HepG2 (cell line): ENCODE results near the gene KANSL3. TPM values are rescaled to one million over a fixed set of nuclear protein-coding genes. Genes with fewer than 3 reads are reported as not detected.
A peak's percentile ranks its signal among the peaks of the same experiment; 100 is the strongest.

Source experiments
- ATAC-seq: fragments of 200-7000 bp; cut with Tn5 transposase; 3 replicates; pipeline ENCODE4 v1.9.1; 2020; ENCODE audit warnings: mild to moderate bottlenecking, moderate library complexity
- BruUV-seq: library from RNA; stranded (reverse); fragments of 400-500 nt; replicated peaks from 2 replicates; lab custom pipeline; 2021; lab: Mats Ljungman, UMichigan
- CTCF ChIA-PET: fragments of 300-600 bp; formaldehyde crosslinking; extraction: SDS; loops from one replicate; lab custom pipeline; 2021; ENCODE audit warnings: low total read pairs, inconsistent platforms, low intra/inter-chr PET ratio; lab: Yijun Ruan, JAX
- POLR2A ChIA-PET: fragments of 350-600 bp; sonication (Branson Sonifier 250); formaldehyde crosslinking; loops from one replicate; lab custom pipeline; 2020; ENCODE audit warnings: antibody characterized with exemption, inconsistent platforms; lab: Yijun Ruan, JAX
- DNase-seq: peaks from one replicate; pipeline ENCODE4 v3.0.0-alpha.2; 2015; ENCODE audit warnings: low spot score
- FAIRE-seq: peaks from 3 replicates; lab custom pipeline; 2011; peaks lifted over from hg19 to GRCh38; lab: Jason Lieb, UNC
- H2AFZ ChIP-seq: one replicate; pipeline ENCODE4 v1.6.1; 2011; ENCODE audit warnings: low read length, inconsistent platforms
- H3K27ac ChIP-seq: fragments of 300-600 bp; 3 replicates; pipeline ENCODE4 v1.8.0; 2011; ENCODE audit warnings: mixed run types, mild to moderate bottlenecking, mixed read lengths, low read length, inconsistent platforms; ENCODE audit not compliant: insufficient read depth; ENCODE audit errors: extremely low read length
- H3K27me3 ChIP-seq, 2 experiments: fragments of 200-600 bp in 1 of 2; 2 replicates in 1 of 2; 3 replicates in 1 of 2; pipeline versions ENCODE4 v1.6.0 to v1.8.0; 2011; ENCODE audit warnings: low read length in 2 of 2, mild to moderate bottlenecking in 2 of 2, moderate library complexity in 2 of 2, inconsistent platforms in 1 of 2; ENCODE audit not compliant: insufficient read depth in 2 of 2, control insufficient read depth in 1 of 2
- H3K36me3 ChIP-seq, 2 experiments: fragments of 200-600 bp in 1 of 2; replicated peaks in 1 of 2; 2 replicates in 1 of 2; 3 replicates in 1 of 2; pipeline versions ENCODE4 v1.5.1 to v1.8.0; 2011; ENCODE audit warnings: low read length in 2 of 2, inconsistent platforms in 1 of 2; ENCODE audit not compliant: insufficient read depth in 2 of 2, control insufficient read depth in 1 of 2
- H3K4me1 ChIP-seq: 2 replicates; pipeline ENCODE4 v1.5.1; 2012; ENCODE audit warnings: low read length, inconsistent platforms; ENCODE audit not compliant: insufficient read depth
- H3K4me2 ChIP-seq: 2 replicates; pipeline ENCODE4 v1.6.0; 2011; ENCODE audit warnings: low read depth, low read length, inconsistent platforms
- H3K4me3 ChIP-seq, 3 experiments: fragments of 200-600 bp in 1 of 3; sonication (generic), shearing (Covaris generic) in 1 of 3; replicated peaks in 1 of 3; 2 replicates each; pipeline ENCODE4 v1.5.1; 2011 to 2016; ENCODE audit warnings: low read length in 3 of 3, inconsistent platforms in 2 of 3, low read depth in 2 of 3, mild to moderate bottlenecking in 2 of 3, control low read depth in 1 of 3, mixed read lengths in 1 of 3; ENCODE audit not compliant: insufficient read depth in 1 of 3
- H3K79me2 ChIP-seq: one replicate; pipeline ENCODE4 v1.6.1; 2011; ENCODE audit warnings: low read length, inconsistent platforms; ENCODE audit not compliant: insufficient read depth
- H3K9ac ChIP-seq: 2 replicates; pipeline ENCODE4 v1.6.0; 2011; ENCODE audit warnings: mild to moderate bottlenecking, low read depth, low read length, inconsistent platforms; ENCODE audit not compliant: insufficient read depth
- H3K9me3 ChIP-seq: 2 replicates; pipeline ENCODE4 v1.5.1; 2012; ENCODE audit warnings: mild to moderate bottlenecking, low read length
- H4K20me1 ChIP-seq: 2 replicates; pipeline ENCODE4 v1.6.0; 2011; ENCODE audit warnings: inconsistent platforms, mild to moderate bottlenecking, low read length, moderate library complexity; ENCODE audit not compliant: insufficient read depth
- SNAPC4 ChIP-seq: sonication (generic); formaldehyde crosslinking; IDR thresholded peaks from 2 replicates; pipeline ENCODE4 v1.4.0; 2020; ENCODE audit warnings: mild to moderate bottlenecking, missing genetic modification reagents
- ZNF646 ChIP-seq: sonication (generic); formaldehyde crosslinking; IDR thresholded peaks from 2 replicates; pipeline ENCODE4 v1.9.0; 2021; ENCODE audit warnings: mild to moderate bottlenecking, missing genetic modification reagents
- WGBS: methylation state at CpG from one replicate; pipeline ENCODE4 v1.1.6; 2017; ENCODE audit warnings: low lambda C conversion rate; 5-methylcytosine and 5-hydroxymethylcytosine counted together
- in situ Hi-C: cut with HindIII; loops from 2 replicates; pipeline ENCODE4 v1.10.0; 2017; ENCODE audit warnings: low pct_unique_long_range_greater_than_20kb; ENCODE audit not compliant: extremely low pct_ligation_motif_present
- intact Hi-C: fragments of 100-400 bp; cut with micrococcal nuclease; formaldehyde crosslinking; loops from one replicate; pipeline ENCODE4 v1.10.0; 2022; ENCODE audit not compliant: unreplicated experiment
- polyA plus RNA-seq, 8 experiments: library from polyadenylated mRNA; depleted of rRNA in 3 of 8; stranded (reverse) in 7 of 8; unstranded in 1 of 8; fragments of >200 nt; fragmentation: Illumina TruSeq in 4 of 8; extraction: Trizol in 4 of 8; gene quantifications; 2 replicates each; pipeline versions ENCODE4 v1.2.1 to v1.2.3, GENCODE V29; 2011 to 2016; ENCODE audit warnings: low read depth in 4 of 8, missing spikeins in 1 of 8, mixed read lengths in 1 of 8; ENCODE audit not compliant: insufficient read depth in 1 of 8
- total RNA-seq, 5 experiments: library from RNA; depleted of rRNA; stranded (reverse); fragments of >200 nt; fragmentation: Illumina TruSeq; extraction: Trizol; gene quantifications; 2 replicates each; pipeline ENCODE4 v1.2.3, GENCODE V29; 2016; ENCODE audit warnings: low read depth in 1 of 5
- TF ChIP-seq, protein P1 (sequence below): sonication (generic); formaldehyde crosslinking; conservative IDR thresholded peaks from 2 replicates; pipeline ENCODE4 v1.8.1; 2023; ENCODE audit warnings: missing genetic modification reagents

Gene KANSL3
- total and polyA plus RNA-seq, 2 of the 13 experiments (the other 11 are each of a cell fraction or from before 2014, with no cell fraction given), result 20.8 to 37.3 TPM

- no peak for FAIRE-seq
- H3K27ac ChIP-seq, result no peak overlapping the region
- no peak overlapping the region for H2AFZ ChIP-seq
- intact Hi-C loops (no loop called here), in situ Hi-C loops (no loop called here)
- H3K4me3 ChIP-seq, result no peak overlapping the region; a peak in 1 of 6 replicates
- no peak for ATAC-seq
- no TSS peak for BruUV-seq
- WGBS, result 92% methylated on average over 3 of the region's 4 CpGs
- no peak for TF ChIP-seq ZNF646 (CRISPR knock-in tag)
- TF ChIP-seq, protein P1, sequence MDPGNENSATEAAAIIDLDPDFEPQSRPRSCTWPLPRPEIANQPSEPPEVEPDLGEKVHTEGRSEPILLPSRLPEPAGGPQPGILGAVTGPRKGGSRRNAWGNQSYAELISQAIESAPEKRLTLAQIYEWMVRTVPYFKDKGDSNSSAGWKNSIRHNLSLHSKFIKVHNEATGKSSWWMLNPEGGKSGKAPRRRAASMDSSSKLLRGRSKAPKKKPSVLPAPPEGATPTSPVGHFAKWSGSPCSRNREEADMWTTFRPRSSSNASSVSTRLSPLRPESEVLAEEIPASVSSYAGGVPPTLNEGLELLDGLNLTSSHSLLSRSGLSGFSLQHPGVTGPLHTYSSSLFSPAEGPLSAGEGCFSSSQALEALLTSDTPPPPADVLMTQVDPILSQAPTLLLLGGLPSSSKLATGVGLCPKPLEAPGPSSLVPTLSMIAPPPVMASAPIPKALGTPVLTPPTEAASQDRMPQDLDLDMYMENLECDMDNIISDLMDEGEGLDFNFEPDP, result 0 out of 2 replicates have a peak, but pooled peaks have one; percentile 3
- no peak for TF ChIP-seq SNAPC4 (CRISPR knock-in tag)
- peaks cover 34% of the 10 kb centered on the region for H3K4me1 ChIP-seq
- H3K36me3 ChIP-seq, result no peaks in the 10 kb centered on the region; a peak in 1 of 5 replicates
- H4K20me1 ChIP-seq, result no peaks in the 10 kb centered on the region
- H3K27me3 ChIP-seq, result no peaks in the 10 kb centered on the region
- ChIA-PET POLR2A (interaction anchor here (0.5 to 2.2 kb wide), 10 partner anchors 11 to 563 kb away, joined by 3 to 18 read pairs (median 4); partner anchors contain the start of genes CNNM3 and CNNM4), CTCF (interaction anchor here (1.1 to 1.7 kb wide), 4 partner anchors 12 to 411 kb away, joined by 3 to 8 read pairs (median 4); no protein-coding TSS in a partner anchor)
- no peak overlapping the region for H3K9ac ChIP-seq
- H3K79me2 ChIP-seq, result no peaks in the 10 kb centered on the region
- peak overlapping the region; percentile 89 for H3K4me2 ChIP-seq
- DNase-seq, result no peak
- H3K9me3 ChIP-seq, result no peaks in the 10 kb centered on the region
These were observed 88.7 kb downstream of the KANSL3 start for GRCh38 chr2:96549466-96549785.
